Renal pelvis (tissue), 4 donors: ENCODE results near the gene UROC1. TPM values are rescaled to one million over a fixed set of nuclear protein-coding genes. Genes with fewer than 3 reads are reported as not detected.

ENCODE experiments used
- DNase-seq: peaks from one replicate; pipeline ENCODE4 v3.0.0-alpha.2; 2013
- polyA plus RNA-seq, 3 donors: library from polyadenylated mRNA; unstranded; fragments of 120-200 nt; gene quantifications; one replicate each; pipeline ENCODE4 v1.2.1, GENCODE V29; 2013; ENCODE audit not compliant: insufficient read length in 3 of 3

Gene UROC1
- polyA plus RNA-seq, 3 donors = 0.06 to 0.19 (median 0.13) TPM

- no peak for DNase-seq
Measured at GRCh38 chr3:126548556-126549466, 31.2 kb upstream of the UROC1 start.

GRCh38 chr3:126547721-126548120 lies 30.1 kb upstream of the UROC1 start:
- no peak for DNase-seq

- no peak for DNase-seq
Measured at GRCh38 chr3:126546549-126547239, 29.1 kb upstream of the UROC1 start.

- DNase-seq = no peak
Measured at GRCh38 chr3:126546013-126546412, 28.4 kb upstream of the UROC1 start.

- no peak for DNase-seq
Measured at GRCh38 chr3:126545544-126545943, 28.0 kb upstream of the UROC1 start.

GRCh38 chr3:126544596-126545281 lies 27.2 kb upstream of the UROC1 start:
- DNase-seq = no peak

GRCh38 chr3:126543457-126544061 lies 26.0 kb upstream of the UROC1 start:
- DNase-seq = no peak

GRCh38 chr3:126542340-126543241 lies 25.0 kb upstream of the UROC1 start:
- DNase-seq = no peak

- no peak for DNase-seq
Measured at GRCh38 chr3:126541628-126542339, 24.2 kb upstream of the UROC1 start.

GRCh38 chr3:126540951-126541627 lies 23.5 kb upstream of the UROC1 start:
- no peak for DNase-seq

GRCh38 chr3:126540342-126540849 lies 22.8 kb upstream of the UROC1 start:
- DNase-seq = no peak

GRCh38 chr3:126539558-126540250 lies 22.1 kb upstream of the UROC1 start:
- no peak for DNase-seq

GRCh38 chr3:126538966-126539365 lies 21.4 kb upstream of the UROC1 start:
- no peak for DNase-seq

GRCh38 chr3:126538316-126538715 lies 20.7 kb upstream of the UROC1 start:
- no peak for DNase-seq

GRCh38 chr3:126537730-126538281 lies 20.2 kb upstream of the UROC1 start:
- DNase-seq = no peak

GRCh38 chr3:126537116-126537729 lies 19.6 kb upstream of the UROC1 start:
- no peak for DNase-seq

GRCh38 chr3:126536126-126536525 lies 18.6 kb upstream of the UROC1 start:
- no peak for DNase-seq

- DNase-seq = no peak
Measured at GRCh38 chr3:126535636-126536035, 18.1 kb upstream of the UROC1 start.
